B cell (primary cell): ENCODE results near the gene ADI1. TPM values are rescaled to one million over a fixed set of nuclear protein-coding genes. Genes with fewer than 3 reads are reported as not detected.

Experiments
- ATAC-seq: fragments of 200-7000 bp; cut with Tn5 transposase; one replicate; pipeline ENCODE4 v1.10.0; 2021; ENCODE audit warnings: low read depth, mild to moderate bottlenecking, moderate number of reproducible peaks, moderate library complexity
- CTCF ChIA-PET: fragments of 350-600 bp; sonication (Branson Sonifier 250); formaldehyde crosslinking; loops from one replicate; lab custom pipeline; 2021; ENCODE audit warnings: antibody characterized with exemption, inconsistent platforms; lab: Charles Lee
- POLR2A ChIA-PET: fragments of 350-600 bp; sonication (Branson Sonifier 250); formaldehyde crosslinking; loops from one replicate; lab custom pipeline; 2021; ENCODE audit warnings: antibody characterized with exemption; lab: Charles Lee
- DNase-seq: peaks from one replicate; pipeline ENCODE4 v3.0.0; 2013
- H2AFZ ChIP-seq: 2 replicates; pipeline ENCODE4 v1.6.1; 2012; ENCODE audit warnings: mild to moderate bottlenecking, low read depth, low read length; ENCODE audit not compliant: insufficient read depth, poor library complexity, severe bottlenecking
- H3K27ac ChIP-seq, 2 donors: 1 replicate in 1 of 2; 2 replicates in 1 of 2; pipeline ENCODE4 v1.5.1; 2012 to 2013; ENCODE audit warnings: low read length in 2 of 2, mild to moderate bottlenecking in 2 of 2, moderate library complexity in 1 of 2
- H3K27me3 ChIP-seq, 4 experiments: fragments of 200-600 bp in 1 of 4; sonication (generic) in 1 of 4; replicated peaks in 1 of 4; 1 replicate in 2 of 4; 2 replicates in 2 of 4; pipeline versions ENCODE4 v1.6.1 to v1.7.0; 2013 to 2016; ENCODE audit warnings: low read length in 3 of 4, mild to moderate bottlenecking in 2 of 4, mixed read lengths in 1 of 4, moderate library complexity in 1 of 4; ENCODE audit not compliant: insufficient read depth in 4 of 4, control insufficient read depth in 3 of 4; ENCODE audit errors: control extremely low read depth in 1 of 4
- H3K36me3 ChIP-seq, 2 experiments: replicated peaks in 1 of 2; 1 replicate in 1 of 2; 2 replicates in 1 of 2; pipeline versions ENCODE4 v1.6.1 to v1.7.1; 2013; ENCODE audit warnings: low read length in 1 of 2; ENCODE audit not compliant: insufficient read depth in 2 of 2, control insufficient read depth in 1 of 2; ENCODE audit errors: control extremely low read depth in 1 of 2, extremely low read depth in 1 of 2
- H3K4me1 ChIP-seq, 2 donors: fragments of 200-600 bp in 1 of 2; sonication (generic) in 1 of 2; 1 replicate in 1 of 2; 2 replicates in 1 of 2; pipeline versions ENCODE4 v1.5.1 to v1.6.1; 2013 to 2017; ENCODE audit warnings: low read length in 2 of 2; ENCODE audit not compliant: control insufficient read depth in 2 of 2, insufficient read depth in 2 of 2
- H3K4me2 ChIP-seq: replicated peaks from 2 replicates; pipeline ENCODE3; 2012; ENCODE audit warnings: mild to moderate bottlenecking, low read depth, low read length; ENCODE audit not compliant: poor library complexity, severe bottlenecking
- H3K4me3 ChIP-seq, 5 experiments: fragments of 200-600 bp in 1 of 5; sonication (generic) in 1 of 5; 1 replicate in 3 of 5; 2 replicates in 2 of 5; pipeline versions ENCODE4 v1.5.1 to v1.7.0; 2011 to 2016; ENCODE audit warnings: low read length in 4 of 5, mild to moderate bottlenecking in 4 of 5, low read depth in 2 of 5, control low read depth in 1 of 5, moderate library complexity in 1 of 5; ENCODE audit not compliant: insufficient read depth in 1 of 5; ENCODE audit errors: control extremely low read depth in 1 of 5, extremely low read depth in 1 of 5
- H3K79me2 ChIP-seq: fragments of 200-600 bp; sonication (generic); one replicate; pipeline ENCODE4 v1.6.0; 2016; ENCODE audit warnings: low read length; ENCODE audit not compliant: control insufficient read depth, insufficient read depth
- H3K9ac ChIP-seq: fragments of 200-600 bp; sonication (generic); 2 replicates; pipeline ENCODE4 v1.6.1; 2017; ENCODE audit warnings: mild to moderate bottlenecking, low read length, moderate library complexity
- H3K9me3 ChIP-seq, 3 donors: one replicate each; pipeline versions ENCODE4 v1.6.1 to v1.7.1; 2013; ENCODE audit warnings: low read length in 2 of 3; ENCODE audit not compliant: control insufficient read depth in 2 of 3, insufficient read depth in 1 of 3; ENCODE audit errors: control extremely low read depth in 1 of 3
- H4K20me1 ChIP-seq: 2 replicates; pipeline ENCODE4 v1.6.0; 2012; ENCODE audit warnings: mild to moderate bottlenecking, low read length; ENCODE audit not compliant: insufficient read depth, control insufficient read depth, poor library complexity, severe bottlenecking
- H3K27ac Mint-ChIP-seq: one replicate; pipeline ENCODE4 v1.8.0; 2021; ENCODE audit warnings: mixed read lengths
- H3K27me3 Mint-ChIP-seq: one replicate; pipeline ENCODE4 v1.8.0; 2021; ENCODE audit warnings: mixed read lengths
- H3K4me1 Mint-ChIP-seq: one replicate; pipeline ENCODE4 v1.8.0; 2021; ENCODE audit warnings: mixed read lengths
- H3K4me3 Mint-ChIP-seq: one replicate; pipeline ENCODE4 v1.8.0; 2021; ENCODE audit warnings: mixed read lengths
- H3K9me3 Mint-ChIP-seq: one replicate; pipeline ENCODE4 v1.8.0; 2022; ENCODE audit warnings: mixed read lengths; ENCODE audit not compliant: insufficient read depth
- CTCF ChIP-seq: fragments of 200-600 bp; IDR thresholded peaks from one replicate; pipeline ENCODE4 v1.8.0; 2022; ENCODE audit warnings: antibody characterized with exemption, mild to moderate bottlenecking
- EZH2 ChIP-seq: IDR thresholded peaks from 2 replicates; pipeline ENCODE4 v1.6.1; 2012; ENCODE audit warnings: borderline replicate concordance, low read depth, mild to moderate bottlenecking, moderate library complexity, low read length; ENCODE audit not compliant: insufficient read depth, poor library complexity, severe bottlenecking
- WGBS: methylation state at CpG from one replicate; pipeline ENCODE4 v1.1.5; 2013; ENCODE audit warnings: missing lambda C conversion rate; ENCODE audit not compliant: insufficient coverage; 5-methylcytosine and 5-hydroxymethylcytosine counted together
- intact Hi-C: fragments of 100-400 bp; cut with micrococcal nuclease; formaldehyde crosslinking; loops from one replicate; pipeline ENCODE4 v1.10.0; 2022
- polyA plus RNA-seq: library from polyadenylated mRNA; depleted of rRNA; stranded (reverse); fragments of >200 nt; gene quantifications from 2 replicates; pipeline ENCODE4 v1.2.3, GENCODE V29; 2012
- total RNA-seq, 2 donors: library from RNA; stranded (reverse); fragments of 120-200 nt in 1 of 2; gene quantifications; 1 replicate in 1 of 2; 2 replicates in 1 of 2; pipeline versions ENCODE4 v1.2.3 to v1.2.4, GENCODE V29; 2013 to 2022

The ADI1 gene
- total and polyA plus RNA-seq, 2 donors (not counting 1 experiment from before 2014, with no cell fraction given) = 15.2 to 23.1 TPM

GRCh38 chr2:3450385-3451010, 68.8 kb downstream of the ADI1 start:
- Histone ChIP-seq H3K4me2 (no peak overlapping the region), H3K4me3 (no peak overlapping the region), H3K36me3 (peaks cover 0 to 65% of the 10 kb centered on the region in 2 experiments), H3K9me3 (peaks cover 0 to 3% (median 0%) of the 10 kb centered on the region in 3 donors), H3K9ac (no peak overlapping the region), H2AFZ (no peak overlapping the region), H4K20me1 (no peaks in the 10 kb centered on the region), H3K27me3 (no peaks in the 10 kb centered on the region), H3K79me2 (peaks cover 4% of the 10 kb centered on the region), H3K27ac (no peak overlapping the region), H3K4me1 (no peaks in the 10 kb centered on the region)
- WGBS = 92% methylated on average over 15 of the region's 16 CpGs
- H3K27ac Mint-ChIP-seq = no peak overlapping the region
- no peaks in the 10 kb centered on the region for H3K4me1 Mint-ChIP-seq
- DNase-seq (no peak), ATAC-seq (no peak)
- no peak overlapping the region for H3K4me3 Mint-ChIP-seq
- TF ChIP-seq EZH2 (no peak), CTCF (no peak)
- intact Hi-C loops = no loop called here
- ChIA-PET POLR2A (no interaction called here), CTCF (interaction anchor here (2.2 kb wide), 1 partner anchor 11 kb away, joined by 9 read pairs; no protein-coding TSS in a partner anchor)
- H3K9me3 Mint-ChIP-seq = no peaks in the 10 kb centered on the region
- no peaks in the 10 kb centered on the region for H3K27me3 Mint-ChIP-seq

- no peak overlapping the region for H3K27ac Mint-ChIP-seq
- ChIA-PET POLR2A (no interaction called here), CTCF (interaction anchor here (2.2 kb wide), 1 partner anchor 11 kb away, joined by 9 read pairs; no protein-coding TSS in a partner anchor)
- no peaks in the 10 kb centered on the region for H3K9me3 Mint-ChIP-seq
- Histone ChIP-seq H3K79me2 (peaks cover 4% of the 10 kb centered on the region), H3K4me1 (no peaks in the 10 kb centered on the region), H3K27ac (no peak overlapping the region), H2AFZ (no peak overlapping the region), H3K4me2 (no peak overlapping the region), H3K4me3 (no peak overlapping the region), H4K20me1 (no peaks in the 10 kb centered on the region), H3K27me3 (no peaks in the 10 kb centered on the region), H3K36me3 (peaks cover 0 to 69% of the 10 kb centered on the region in 2 experiments), H3K9ac (no peak overlapping the region), H3K9me3 (peaks cover 0 to 3% (median 0%) of the 10 kb centered on the region in 3 donors)
- no peak for DNase-seq
- TF ChIP-seq EZH2 (no peak), CTCF (no peak)
- intact Hi-C loops = no loop called here
- WGBS = 97% methylated on average over 11 of the region's 11 CpGs
- H3K4me1 Mint-ChIP-seq = no peaks in the 10 kb centered on the region
- no peaks in the 10 kb centered on the region for H3K27me3 Mint-ChIP-seq
- ATAC-seq = no peak
- no peak overlapping the region for H3K4me3 Mint-ChIP-seq
Measured at GRCh38 chr2:3449936-3450335, 69.4 kb downstream of the ADI1 start.
